OCI-LY3 (cell line): Measurements from ENCODE around the gene SLC28A3.

Experiments
- CTCF ChIP-seq: fragments of 200-600, 300-600 bp; sonication (generic); IDR thresholded peaks from 2 replicates; pipeline ENCODE4 v1.5.1; 2014; ENCODE audit warnings: antibody characterized with exemption, low read length, low read depth
- EZH2phosphoT487 ChIP-seq: fragments of 200-600 bp; shearing (Covaris generic); IDR thresholded peaks from 2 replicates; pipeline ENCODE4 v1.6.1; 2018; ENCODE audit warnings: antibody characterized with exemption, mixed run types, low read depth

- TF ChIP-seq CTCF (no peak), EZH2phosphoT487 (no peak)
These were observed 1.1 kb downstream of the SLC28A3 start for GRCh38 chr9:84339503-84339902.
